DMS79 (cell line): ENCODE data around the gene TRIM58.

ENCODE experiments used
- DNase-seq: peaks from one replicate; lab custom pipeline; 2025; lab: John Stamatoyannopoulos, UW

TRIM58 gene

GRCh38 chr1:247884797-247885413 is 27.9 kb downstream of the TRIM58 start:
- DNase-seq = no peak

- no peak for DNase-seq
Observed at GRCh38 chr1:247895163-247895637, 38.2 kb downstream of the TRIM58 start, which contains the start of gene OR2W3. TSS of gene OR2W3 (plus strand) at chr1:247895587. CDS start at chr1:247895587, 0 bp downstream.

- DNase-seq = no peak
Observed at GRCh38 chr1:247895976-247896375, 39.0 kb downstream of the TRIM58 start.

GRCh38 chr1:247904122-247904521 is 47.1 kb downstream of the TRIM58 start:
- no peak for DNase-seq

GRCh38 chr1:247905181-247905580 is 48.2 kb downstream of the TRIM58 start:
- no peak for DNase-seq

GRCh38 chr1:247905910-247906503 is 49.0 kb downstream of the TRIM58 start:
- DNase-seq = no peak

GRCh38 chr1:247906504-247907047 is 49.6 kb downstream of the TRIM58 start:
- no peak for DNase-seq

GRCh38 chr1:247908766-247909165 is 51.8 kb downstream of the TRIM58 start:
- no peak for DNase-seq

- DNase-seq = no peak
Observed at GRCh38 chr1:247913786-247914185, 56.8 kb downstream of the TRIM58 start.

- DNase-seq = no peak
Observed at GRCh38 chr1:247914941-247915662, 58.1 kb downstream of the TRIM58 start.

GRCh38 chr1:247919952-247920351 is 63.0 kb downstream of the TRIM58 start, which contains the start of gene OR2T8:
TSS of gene OR2T8 (plus strand) at chr1:247920252. CDS start at chr1:247921018, 766 bp downstream.
- DNase-seq = no peak

- no peak for DNase-seq
Observed at GRCh38 chr1:247923941-247924340, 67.0 kb downstream of the TRIM58 start.

GRCh38 chr1:247924868-247925267 is 67.9 kb downstream of the TRIM58 start, which contains the start of gene OR2AJ1:
TSS of gene OR2AJ1 (plus strand) at chr1:247924889. CDS start at chr1:247933769, 8,880 bp downstream.
- no peak for DNase-seq
